ENCODE measurements around the gene FXYD1.

- TF ChIP-seq CTCF (IDR thresholded peaks at IDR 0.05; ENCODE audit: insufficient read depth, low read length) (no peak), SPI1 (IDR thresholded peaks at IDR 0.05; ENCODE audit: borderline replicate concordance, low read depth) (no peak), REST (IDR thresholded peaks at IDR 0.05; ENCODE audit: insufficient replicate concordance, low read depth) (no peak), POLR2AphosphoS5 (IDR thresholded peaks at IDR 0.05; ENCODE audit: low read depth) (no peak), GABPA (IDR thresholded peaks at IDR 0.05; ENCODE audit: low read depth) (no peak)
Measured at GRCh38 chr19:35138305-35138892, at the start of gene FXYD1.
